NCI-H1417 (cell line): Measurements from ENCODE around the gene CUL7.

Experiments
- DNase-seq, 3 experiments: peaks; one replicate each; lab custom pipeline; 2025; lab: John Stamatoyannopoulos, UW

The CUL7 gene

GRCh38 chr6:43077333-43077809 lies 23.7 kb upstream of the CUL7 start:
- DNase-seq = peak in 1 of 3 experiments; percentile 52

GRCh38 chr6:43076464-43077332 lies 23.0 kb upstream of the CUL7 start:
- DNase-seq = peak; percentile 53 to 75 (median 71)

- DNase-seq = peak; percentile 74 to 82 (median 74)
Observed at GRCh38 chr6:43075670-43076463, 22.2 kb upstream of the CUL7 start, which contains the start of gene PTK7. TSS of gene PTK7 (plus strand) at chr6:43076314. CDS start at chr6:43076489, 175 bp downstream.

- DNase-seq = no peak
Observed at GRCh38 chr6:43074847-43075669, 21.4 kb upstream of the CUL7 start.

- peak; percentile 25 to 50 (median 28) for DNase-seq
Observed at GRCh38 chr6:43070028-43070632, 16.5 kb upstream of the CUL7 start.

GRCh38 chr6:43062818-43063217 lies 9.2 kb upstream of the CUL7 start:
- no peak for DNase-seq

GRCh38 chr6:43061861-43062260 lies 8.2 kb upstream of the CUL7 start:
- no peak for DNase-seq

GRCh38 chr6:43060755-43061633 lies 7.3 kb upstream of the CUL7 start:
- no peak for DNase-seq

GRCh38 chr6:43060034-43060754 lies 6.5 kb upstream of the CUL7 start:
- DNase-seq = peak; percentile 28 to 72 (median 62)

GRCh38 chr6:43059168-43060033 lies 5.8 kb upstream of the CUL7 start, which contains the start of the genes KLC4 and MRPL2:
TSS of gene KLC4 (plus strand) at chr6:43059631. CDS start at chr6:43061336, 1,705 bp downstream.
TSS of gene MRPL2 (minus strand) at chr6:43059434. CDS start at chr6:43059381, 53 bp downstream.
- DNase-seq = peak; percentile 98 to 99 (median 98)

- no peak for DNase-seq
Observed at GRCh38 chr6:43058531-43058930, 4.9 kb upstream of the CUL7 start.

GRCh38 chr6:43055966-43056365 lies 2.3 kb upstream of the CUL7 start:
- DNase-seq = no peak

- peak in 1 of 3 experiments; percentile 15 for DNase-seq
Observed at GRCh38 chr6:43054206-43054943, 724 bp upstream of the CUL7 start.

- DNase-seq = peak in 2 of 3 experiments; percentile 35 to 42
Observed at GRCh38 chr6:43052842-43053544, 658 bp downstream of the CUL7 start.

- DNase-seq = no peak
Observed at GRCh38 chr6:43052225-43052841, 1.3 kb downstream of the CUL7 start.

GRCh38 chr6:43050981-43051380 lies 2.7 kb downstream of the CUL7 start:
- no peak for DNase-seq

GRCh38 chr6:43047998-43048397 lies 5.7 kb downstream of the CUL7 start:
- no peak for DNase-seq
